ENCODE measurements around the gene TXN.

GRCh38 chr9:110303133-110303532, 46.8 kb upstream of the TXN start:
- TF ChIP-seq CTCF (IDR thresholded peaks at IDR 0.05; ENCODE audit: low read length) (no peak), EZH2 (IDR thresholded peaks at IDR 0.05; ENCODE audit: borderline replicate concordance, low read length) (no peak)
